Type B pancreatic cell (in vitro differentiated cells): ENCODE data around the gene SLC52A3. TPM values are rescaled to one million over a fixed set of nuclear protein-coding genes. Genes with fewer than 3 reads are reported as not detected.

ENCODE experiments used
- DNase-seq: peaks from one replicate; pipeline ENCODE4 v3.0.0; 2021; ENCODE audit warnings: mixed read lengths; ENCODE audit not compliant: unreplicated experiment; ENCODE audit errors: extremely low spot score
- H3K27ac Mint-ChIP-seq: 2 replicates; pipeline ENCODE4 v1.8.0; 2021; ENCODE audit warnings: mild to moderate bottlenecking, mixed read lengths
- H3K27me3 Mint-ChIP-seq: 2 replicates; pipeline ENCODE4 v1.8.0; 2021; ENCODE audit warnings: mixed read lengths
- H3K36me3 Mint-ChIP-seq: 2 replicates; pipeline ENCODE4 v1.8.0; 2021; ENCODE audit warnings: mixed read lengths
- H3K4me1 Mint-ChIP-seq: one replicate; pipeline ENCODE4 v1.8.0; 2021; ENCODE audit warnings: mixed read lengths; ENCODE audit not compliant: unreplicated experiment
- H3K4me3 Mint-ChIP-seq: 2 replicates; pipeline ENCODE4 v1.8.0; 2021; ENCODE audit warnings: mild to moderate bottlenecking, mixed read lengths
- H3K9me3 Mint-ChIP-seq: 2 replicates; pipeline ENCODE4 v1.8.0; 2021; ENCODE audit warnings: mixed read lengths
- total RNA-seq: library from RNA; stranded (reverse); gene quantifications from 2 replicates; pipeline ENCODE4 v1.2.1, GENCODE V29; 2021; ENCODE audit warnings: low replicate concordance
- TF ChIP-seq, protein P1 (sequence below): fragments of 200-600 bp; sonication (generic); conservative IDR thresholded peaks from 2 replicates; pipeline ENCODE4 v1.5.0; 2021; ENCODE audit warnings: antibody characterized with exemption, mild to moderate bottlenecking

SLC52A3 gene
- total RNA-seq, 1 donor from 2014 or later = 1.3 TPM

DNA sequence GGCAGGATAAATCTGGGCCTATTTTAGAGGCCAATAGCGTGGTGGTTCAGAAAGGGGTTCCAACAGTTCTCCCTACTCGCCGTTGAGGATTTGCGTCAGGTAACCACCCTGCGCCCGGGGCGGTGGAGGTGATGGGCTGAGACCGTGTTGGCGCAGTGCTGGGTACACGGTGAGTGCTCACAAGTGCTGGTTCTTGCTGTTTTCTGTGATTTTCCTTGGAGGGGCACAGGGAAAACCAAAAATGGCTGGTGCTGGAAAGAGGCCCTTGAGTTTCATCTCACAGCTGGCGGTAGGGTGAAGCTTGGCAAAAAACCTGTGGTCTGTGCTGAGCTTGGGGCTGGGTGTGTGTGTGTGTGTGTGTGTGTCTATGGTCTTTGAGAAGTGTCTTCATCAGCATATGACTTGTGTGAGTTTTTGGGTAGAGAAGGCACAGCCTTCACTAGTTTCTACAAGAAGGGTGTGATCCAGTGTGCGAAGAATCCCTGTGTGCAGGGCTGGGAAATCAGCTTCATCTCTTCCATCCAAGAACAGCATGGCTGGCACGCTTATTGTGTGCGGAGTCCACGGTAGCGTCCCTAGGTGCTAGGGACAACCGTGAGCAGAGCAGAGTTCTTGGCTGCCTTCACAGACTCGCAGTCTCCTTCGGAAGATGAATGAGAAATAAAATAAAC lies 57.4 kb downstream of the SLC52A3 start:
- Mint-ChIP-seq H3K27ac (no peak overlapping the region), H3K27me3 (peaks cover 40% of the 10 kb centered on the region), H3K4me3 (peak overlapping the region; percentile 55), H3K36me3 (no peaks in the 10 kb centered on the region), H3K4me1 (peaks cover 6% of the 10 kb centered on the region), H3K9me3 (peaks cover 5% of the 10 kb centered on the region)
- no peak for DNase-seq
- TF ChIP-seq, protein P1, sequence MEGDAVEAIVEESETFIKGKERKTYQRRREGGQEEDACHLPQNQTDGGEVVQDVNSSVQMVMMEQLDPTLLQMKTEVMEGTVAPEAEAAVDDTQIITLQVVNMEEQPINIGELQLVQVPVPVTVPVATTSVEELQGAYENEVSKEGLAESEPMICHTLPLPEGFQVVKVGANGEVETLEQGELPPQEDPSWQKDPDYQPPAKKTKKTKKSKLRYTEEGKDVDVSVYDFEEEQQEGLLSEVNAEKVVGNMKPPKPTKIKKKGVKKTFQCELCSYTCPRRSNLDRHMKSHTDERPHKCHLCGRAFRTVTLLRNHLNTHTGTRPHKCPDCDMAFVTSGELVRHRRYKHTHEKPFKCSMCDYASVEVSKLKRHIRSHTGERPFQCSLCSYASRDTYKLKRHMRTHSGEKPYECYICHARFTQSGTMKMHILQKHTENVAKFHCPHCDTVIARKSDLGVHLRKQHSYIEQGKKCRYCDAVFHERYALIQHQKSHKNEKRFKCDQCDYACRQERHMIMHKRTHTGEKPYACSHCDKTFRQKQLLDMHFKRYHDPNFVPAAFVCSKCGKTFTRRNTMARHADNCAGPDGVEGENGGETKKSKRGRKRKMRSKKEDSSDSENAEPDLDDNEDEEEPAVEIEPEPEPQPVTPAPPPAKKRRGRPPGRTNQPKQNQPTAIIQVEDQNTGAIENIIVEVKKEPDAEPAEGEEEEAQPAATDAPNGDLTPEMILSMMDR = no peak

Other genes with a start within 250 kb of the SLC52A3 start
- gene CSNK2A1, start 224.7 kb downstream of the SLC52A3 start, total RNA-seq = 138 and 151 TPM in 2 replicates
- 0.94 TPM in 1 of 2 replicates, not detected in the other for gene TCF15, start 158.2 kb downstream of the SLC52A3 start, total RNA-seq
- 16.3 and 25.4 TPM in 2 replicates for gene SRXN1, start 115.3 kb downstream of the SLC52A3 start, total RNA-seq
- gene SCRT2, start 92.7 kb downstream of the SLC52A3 start, total RNA-seq = 0.36 TPM in 1 of 2 replicates, not detected in the other
- 14.3 and 26.7 TPM in 2 replicates for gene FAM110A, start 65.2 kb upstream of the SLC52A3 start, total RNA-seq
- 0.07 TPM in 1 of 2 replicates, not detected in the other for gene ANGPT4, start 147.8 kb upstream of the SLC52A3 start, total RNA-seq
- gene RSPO4, start 233.8 kb upstream of the SLC52A3 start, total RNA-seq = 0.19 and 2.4 TPM in 2 replicates